Prostate gland (tissue), 2 donors: ENCODE data around the gene SLITRK1. TPM values are rescaled to one million over a fixed set of nuclear protein-coding genes. Genes with fewer than 3 reads are reported as not detected.

ENCODE experiments used
- DNase-seq: peaks from one replicate; pipeline ENCODE4 v3.0.0-alpha.2; 2019; ENCODE audit warnings: low spot score
- H3K27ac ChIP-seq, 2 donors: fragments of 200-600 bp; sonication (generic); 2 replicates each; pipeline ENCODE4 v1.5.1; 2017 to 2019
- H3K27me3 ChIP-seq: fragments of 200-600 bp; sonication (generic); replicated peaks from 2 replicates; pipeline ENCODE4 v1.5.1; 2019; ENCODE audit not compliant: insufficient read depth
- H3K36me3 ChIP-seq, 2 donors: fragments of 200-600 bp; sonication (generic); 1 replicate in 1 of 2; 2 replicates in 1 of 2; pipeline versions ENCODE4 v1.5.1 to v1.8.1; 2017 to 2019
- H3K4me1 ChIP-seq: fragments of 200-600 bp; sonication (generic); replicated peaks from 2 replicates; pipeline ENCODE4 v1.5.1; 2019
- H3K4me3 ChIP-seq, 2 donors: fragments of 200-600 bp; sonication (generic); 2 replicates each; pipeline ENCODE4 v1.5.1; 2017 to 2019
- H3K9me3 ChIP-seq: fragments of 200-600 bp; sonication (generic); 2 replicates; pipeline ENCODE4 v1.5.1; 2017
- CTCF ChIP-seq, 4 experiments: fragments of 200-600 bp in 2 of 4; fragments of 450-650 bp in 2 of 4; sonication (generic) in 2 of 4; IDR thresholded peaks; 1 replicate in 3 of 4; 2 replicates in 1 of 4; pipeline ENCODE4 v1.5.1; 2016 to 2019; ENCODE audit warnings: antibody characterized with exemption in 4 of 4, mild to moderate bottlenecking in 2 of 4, moderate library complexity in 2 of 4
- POLR2A ChIP-seq: fragments of 450-650 bp; IDR thresholded peaks from one replicate; pipeline ENCODE4 v1.6.1; 2016; ENCODE audit warnings: antibody characterized with exemption, mild to moderate bottlenecking
- POLR2AphosphoS5 ChIP-seq: sonication (generic); formaldehyde crosslinking; IDR thresholded peaks from one replicate; pipeline ENCODE4 v1.6.1; 2017; ENCODE audit warnings: antibody characterized with exemption
- WGBS: methylation state at CpG from one replicate; pipeline ENCODE4 v1.1.5; 2018; 5-methylcytosine and 5-hydroxymethylcytosine counted together
- intact Hi-C: fragments of 100-400 bp; cut with DNase I; formaldehyde crosslinking; loops from one replicate; pipeline ENCODE4 v1.14.2; 2022
- total RNA-seq, 2 donors: library from RNA; depleted of rRNA; stranded (reverse); fragments of >200 nt; gene quantifications; one replicate each; pipeline ENCODE4 v1.1.0, GENCODE V29; 2016

The SLITRK1 gene, protein sequence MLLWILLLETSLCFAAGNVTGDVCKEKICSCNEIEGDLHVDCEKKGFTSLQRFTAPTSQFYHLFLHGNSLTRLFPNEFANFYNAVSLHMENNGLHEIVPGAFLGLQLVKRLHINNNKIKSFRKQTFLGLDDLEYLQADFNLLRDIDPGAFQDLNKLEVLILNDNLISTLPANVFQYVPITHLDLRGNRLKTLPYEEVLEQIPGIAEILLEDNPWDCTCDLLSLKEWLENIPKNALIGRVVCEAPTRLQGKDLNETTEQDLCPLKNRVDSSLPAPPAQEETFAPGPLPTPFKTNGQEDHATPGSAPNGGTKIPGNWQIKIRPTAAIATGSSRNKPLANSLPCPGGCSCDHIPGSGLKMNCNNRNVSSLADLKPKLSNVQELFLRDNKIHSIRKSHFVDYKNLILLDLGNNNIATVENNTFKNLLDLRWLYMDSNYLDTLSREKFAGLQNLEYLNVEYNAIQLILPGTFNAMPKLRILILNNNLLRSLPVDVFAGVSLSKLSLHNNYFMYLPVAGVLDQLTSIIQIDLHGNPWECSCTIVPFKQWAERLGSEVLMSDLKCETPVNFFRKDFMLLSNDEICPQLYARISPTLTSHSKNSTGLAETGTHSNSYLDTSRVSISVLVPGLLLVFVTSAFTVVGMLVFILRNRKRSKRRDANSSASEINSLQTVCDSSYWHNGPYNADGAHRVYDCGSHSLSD
- not detected for total RNA-seq

- peaks cover 14% of the 10 kb centered on the region for H3K27me3 ChIP-seq
- no peaks in the 10 kb centered on the region for H3K36me3 ChIP-seq
- TF ChIP-seq POLR2A (no peak), CTCF (IDR thresholded peaks at IDR 0.05) (no peak), POLR2AphosphoS5 (no peak)
- no peak within 1 kb of the TSS for H3K27ac ChIP-seq
- WGBS: 1% methylated on average over 32 of the region's 32 CpGs
- no peaks in the 10 kb centered on the region for H3K4me1 ChIP-seq
- H3K9me3 ChIP-seq: no peaks in the 10 kb centered on the region
- no peak for DNase-seq
- no peak within 1 kb of the TSS for H3K4me3 ChIP-seq
- intact Hi-C loops: no loop called here
Measured at GRCh38 chr13:83881917-83882605, at the start of gene SLITRK1. SLITRK1 (minus strand) TSS chr13:83882474; CDS start chr13:83881507, 967 bp downstream.

- no peaks in the 10 kb centered on the region for H3K9me3 ChIP-seq
- H3K27ac ChIP-seq: no peak overlapping the region
- WGBS: 33% methylated on average over 4 of the region's 4 CpGs
- no peaks in the 10 kb centered on the region for H3K36me3 ChIP-seq
- intact Hi-C loops: no loop called here
- TF ChIP-seq POLR2AphosphoS5: no peak
- TF ChIP-seq CTCF (IDR thresholded peaks at IDR 0.05): no peak
- no peak for TF ChIP-seq POLR2A
- H3K27me3 ChIP-seq: no peaks in the 10 kb centered on the region
- no peak for DNase-seq
- no peaks in the 10 kb centered on the region for H3K4me1 ChIP-seq
- no peak overlapping the region for H3K4me3 ChIP-seq
Measured at GRCh38 chr13:83929157-83929556, 46.9 kb upstream of the SLITRK1 start.

- DNase-seq: no peak
- WGBS: 75% methylated on average over 6 of the region's 6 CpGs
Measured at GRCh38 chr13:83919775-83920174, 37.5 kb upstream of the SLITRK1 start.

DNA sequence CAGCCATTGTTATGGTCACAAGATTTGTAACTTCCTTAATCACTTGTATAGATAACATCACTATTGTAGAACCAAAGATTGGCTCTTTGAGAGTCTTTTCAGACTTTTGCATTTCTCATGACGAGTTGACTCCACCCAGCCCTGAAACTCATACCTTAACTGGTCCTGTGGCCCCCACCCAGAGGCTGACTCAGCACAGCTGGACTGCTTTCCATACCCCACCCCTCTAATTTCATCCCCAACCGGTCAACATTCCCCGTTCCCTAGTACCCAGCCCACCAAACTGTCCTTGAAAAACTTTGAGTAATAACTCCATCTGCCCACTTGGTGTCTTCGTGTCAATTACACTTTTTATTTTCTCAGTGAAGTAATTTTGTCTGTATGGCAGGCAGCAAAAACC is 32.1 kb upstream of the SLITRK1 start:
- DNase-seq: no peak
- Histone ChIP-seq H3K4me1 (no peaks in the 10 kb centered on the region), H3K9me3 (no peaks in the 10 kb centered on the region), H3K36me3 (no peaks in the 10 kb centered on the region), H3K27ac (no peak overlapping the region), H3K4me3 (no peak overlapping the region), H3K27me3 (no peaks in the 10 kb centered on the region)
- intact Hi-C loops: no loop called here
- 56% methylated on average over 4 of the region's 4 CpGs for WGBS
- TF ChIP-seq POLR2A: no peak
- no peak for TF ChIP-seq POLR2AphosphoS5

More at GRCh38 chr13:83919775-83920174, 37.5 kb upstream of the SLITRK1 start:
- intact Hi-C loops: no loop called here
- TF ChIP-seq CTCF (IDR thresholded peaks at IDR 0.05) (no peak), POLR2A (no peak), POLR2AphosphoS5 (no peak)
- H3K4me1 ChIP-seq: no peaks in the 10 kb centered on the region
- H3K27me3 ChIP-seq: no peaks in the 10 kb centered on the region
- no peaks in the 10 kb centered on the region for H3K36me3 ChIP-seq
- no peaks in the 10 kb centered on the region for H3K9me3 ChIP-seq
- H3K27ac ChIP-seq: no peak overlapping the region
- H3K4me3 ChIP-seq: no peak overlapping the region

DNA sequence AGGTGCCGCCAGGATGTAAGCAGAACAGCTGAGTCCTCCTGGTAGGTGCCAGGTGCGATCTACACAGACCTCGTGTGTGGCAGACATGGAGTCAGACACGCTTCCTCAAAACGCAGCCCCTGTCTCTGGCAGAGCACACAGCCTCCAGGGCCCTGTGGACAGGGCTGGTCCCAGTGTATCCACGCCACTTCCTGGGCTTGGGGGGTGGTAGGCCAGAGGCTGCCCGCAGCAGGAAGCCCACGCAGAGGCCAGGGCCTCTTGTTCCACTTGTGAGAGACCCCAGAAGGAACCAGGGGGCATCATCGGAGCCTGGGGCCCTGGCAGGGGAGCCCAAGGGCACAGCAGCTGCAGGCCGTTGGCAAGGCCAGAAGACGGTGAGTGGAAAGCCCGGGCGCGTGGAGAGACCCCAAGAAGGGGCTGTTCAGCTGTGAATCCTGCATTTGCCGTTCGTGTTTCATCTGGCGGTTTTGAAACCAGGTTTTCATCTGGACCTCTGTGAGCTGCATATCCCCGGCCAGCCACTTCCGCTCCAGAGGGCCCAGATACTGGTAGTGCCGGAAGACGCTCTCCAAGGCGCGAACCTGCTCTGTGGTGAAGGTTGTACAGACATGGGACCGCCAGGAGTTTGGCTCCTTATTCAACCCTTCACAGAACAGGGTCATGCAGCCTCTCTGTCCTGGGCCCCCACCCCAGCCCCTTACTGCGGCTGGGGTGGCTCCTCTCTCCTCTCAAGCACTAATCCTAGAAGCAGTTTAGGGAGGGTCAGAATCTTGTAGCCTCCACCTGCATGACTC is 25.1 kb upstream of the SLITRK1 start:
- TF ChIP-seq POLR2A (no peak), POLR2AphosphoS5 (no peak)
- DNase-seq: no peak
- 96% methylated on average over 25 of the region's 25 CpGs for WGBS
- H3K27ac ChIP-seq: no peak overlapping the region
- H3K9me3 ChIP-seq: no peaks in the 10 kb centered on the region
- intact Hi-C loops: no loop called here
- H3K4me3 ChIP-seq: no peak overlapping the region
- H3K4me1 ChIP-seq: no peaks in the 10 kb centered on the region
- no peaks in the 10 kb centered on the region for H3K36me3 ChIP-seq
- no peaks in the 10 kb centered on the region for H3K27me3 ChIP-seq
